Measurements from ENCODE around the gene DHX30. TPM values are rescaled to one million over a fixed set of nuclear protein-coding genes. Genes with fewer than 3 reads are reported as not detected.

DHX30 gene
- total RNA-seq, 1 experiment from 2014 or later = 75.7 TPM

DNA sequence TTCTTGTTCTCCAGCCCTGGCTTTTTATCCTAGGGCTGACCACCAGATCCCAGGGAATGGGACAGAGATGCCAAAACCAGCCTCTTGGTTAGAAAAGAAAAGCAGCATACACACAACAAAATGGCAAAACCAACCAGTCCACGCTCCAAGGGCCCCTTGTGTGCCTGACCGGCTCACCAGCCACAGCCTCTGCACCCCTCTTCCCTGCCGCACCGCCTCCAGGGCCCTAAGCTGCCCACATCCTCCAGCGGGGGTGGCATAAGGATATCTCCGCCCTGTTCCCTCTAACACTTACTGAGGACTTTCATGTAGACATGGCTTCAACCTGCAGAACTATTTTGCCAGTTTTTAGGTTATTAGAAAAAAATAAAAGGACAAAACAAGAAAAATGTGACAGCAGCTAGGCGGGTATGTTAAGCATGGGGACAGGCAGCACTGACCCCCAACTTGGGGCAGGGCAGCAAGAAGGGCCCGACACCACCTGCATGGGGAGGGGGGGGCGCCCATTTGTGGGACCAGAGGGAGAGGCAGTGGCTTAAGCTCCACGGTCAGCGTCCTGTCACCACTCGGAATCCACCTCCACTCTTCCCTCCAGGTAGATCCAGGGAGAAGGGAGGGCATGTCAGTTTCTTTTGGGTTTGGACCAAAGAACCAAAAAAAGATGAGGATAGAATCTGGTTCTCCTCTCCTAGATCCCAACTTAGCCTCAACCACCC, 49.1 kb downstream of the DHX30 start:
- H3K27me3 Mint-ChIP-seq (ENCODE audit: insufficient read depth, unreplicated experiment) = no peaks in the 10 kb centered on the region
- TF ChIP-seq, protein P1, sequence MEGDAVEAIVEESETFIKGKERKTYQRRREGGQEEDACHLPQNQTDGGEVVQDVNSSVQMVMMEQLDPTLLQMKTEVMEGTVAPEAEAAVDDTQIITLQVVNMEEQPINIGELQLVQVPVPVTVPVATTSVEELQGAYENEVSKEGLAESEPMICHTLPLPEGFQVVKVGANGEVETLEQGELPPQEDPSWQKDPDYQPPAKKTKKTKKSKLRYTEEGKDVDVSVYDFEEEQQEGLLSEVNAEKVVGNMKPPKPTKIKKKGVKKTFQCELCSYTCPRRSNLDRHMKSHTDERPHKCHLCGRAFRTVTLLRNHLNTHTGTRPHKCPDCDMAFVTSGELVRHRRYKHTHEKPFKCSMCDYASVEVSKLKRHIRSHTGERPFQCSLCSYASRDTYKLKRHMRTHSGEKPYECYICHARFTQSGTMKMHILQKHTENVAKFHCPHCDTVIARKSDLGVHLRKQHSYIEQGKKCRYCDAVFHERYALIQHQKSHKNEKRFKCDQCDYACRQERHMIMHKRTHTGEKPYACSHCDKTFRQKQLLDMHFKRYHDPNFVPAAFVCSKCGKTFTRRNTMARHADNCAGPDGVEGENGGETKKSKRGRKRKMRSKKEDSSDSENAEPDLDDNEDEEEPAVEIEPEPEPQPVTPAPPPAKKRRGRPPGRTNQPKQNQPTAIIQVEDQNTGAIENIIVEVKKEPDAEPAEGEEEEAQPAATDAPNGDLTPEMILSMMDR (IDR thresholded peaks at IDR 0.05; ENCODE audit: insufficient read depth in 1 of 2, low read depth in 1 of 2, low read length in 1 of 2, severe bottlenecking in 1 of 2, unreplicated experiment in 1 of 2) = no peak
- peaks cover 95% of the 10 kb centered on the region for H3K36me3 Mint-ChIP-seq (ENCODE audit: insufficient read depth, unreplicated experiment)
- POLR2A ChIA-PET = no interaction called here
- intact Hi-C loops (cut with micrococcal nuclease; ENCODE audit: unreplicated experiment) = loop anchor here (5.0 kb wide), 1 partner anchor 140 kb away; no protein-coding TSS in a partner anchor
- CTCF ChIA-PET = no interaction called here
- no peak for DNase-seq
- Histone ChIP-seq H3K36me3 (ENCODE audit: control insufficient read depth, insufficient read depth, low read length) (peaks cover 1% of the 10 kb centered on the region), H3K9me3 (no peaks in the 10 kb centered on the region), H3K4me3 (ENCODE audit: low read depth, low read length) (no peak overlapping the region), H3K4me1 (no peaks in the 10 kb centered on the region), H3K27me3 (replicated peaks; ENCODE audit: control insufficient read depth, insufficient read depth, low read length) (no peaks in the 10 kb centered on the region)
- BruUV-seq (replicated peaks) = no TSS peak
- no peaks in the 10 kb centered on the region for H3K9me3 Mint-ChIP-seq (ENCODE audit: unreplicated experiment)
- H3K27ac Mint-ChIP-seq (ENCODE audit: unreplicated experiment) = peak overlapping the region; percentile 22
- H3K4me1 Mint-ChIP-seq (ENCODE audit: low read depth, unreplicated experiment) = no peaks in the 10 kb centered on the region
- H3K4me3 Mint-ChIP-seq (ENCODE audit: unreplicated experiment) = peak overlapping the region; percentile 16

DNA sequence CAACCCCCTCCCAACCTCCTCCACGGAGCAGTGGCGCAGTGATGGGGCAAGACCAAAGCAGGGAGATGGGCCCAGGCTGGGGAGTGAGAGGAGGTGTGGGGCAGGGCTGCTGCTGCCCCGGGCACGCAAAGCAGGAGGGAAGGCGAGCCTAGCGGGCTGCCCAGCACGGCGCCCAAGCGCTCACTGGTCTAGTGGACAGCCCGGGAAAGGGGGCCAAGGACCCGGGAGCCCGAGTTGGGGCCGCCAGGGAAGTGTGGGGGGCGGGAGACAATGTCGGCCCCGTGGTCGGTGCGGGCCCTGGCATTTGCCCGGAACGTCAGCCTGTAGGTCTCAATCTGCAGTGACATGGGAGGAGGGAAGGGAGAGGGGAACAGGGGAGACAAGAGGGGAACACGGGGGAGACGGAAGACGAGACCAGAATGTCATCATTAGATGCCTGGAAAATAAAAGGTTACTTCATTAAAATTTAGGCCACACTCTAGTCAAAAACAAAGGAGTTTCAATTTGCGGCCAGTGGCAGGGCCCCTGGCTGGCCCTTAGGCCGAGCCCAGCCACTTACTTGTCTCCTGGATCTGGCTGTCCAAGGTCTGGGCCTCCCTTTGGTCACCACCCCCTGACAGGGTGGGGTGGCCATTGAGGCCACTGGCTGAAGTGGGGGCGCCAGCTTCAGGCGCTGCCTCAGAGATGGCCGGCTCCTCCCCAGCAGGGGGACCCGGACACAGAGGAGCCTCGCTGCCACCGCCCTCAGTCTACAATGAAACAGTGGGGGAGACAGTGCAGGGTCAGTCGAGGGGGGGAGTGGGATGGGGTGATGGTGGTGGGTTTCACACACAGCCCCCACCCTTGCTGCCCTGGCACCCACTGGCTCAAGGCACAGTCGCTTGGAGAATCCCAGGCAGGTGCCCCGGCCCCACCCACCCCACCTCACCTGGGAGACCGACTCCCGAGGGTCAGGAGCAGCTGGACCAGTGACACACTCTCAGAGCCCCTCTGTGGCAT, 50.0 kb downstream of the DHX30 start:
- Histone ChIP-seq H3K4me3 (ENCODE audit: low read depth, low read length) (no peak overlapping the region), H3K4me1 (no peaks in the 10 kb centered on the region), H3K36me3 (ENCODE audit: control insufficient read depth, insufficient read depth, low read length) (peaks cover 1% of the 10 kb centered on the region), H3K9me3 (no peaks in the 10 kb centered on the region), H3K27me3 (replicated peaks; ENCODE audit: control insufficient read depth, insufficient read depth, low read length) (no peaks in the 10 kb centered on the region)
- Mint-ChIP-seq H3K36me3 (ENCODE audit: insufficient read depth, unreplicated experiment) (peaks cover 95% of the 10 kb centered on the region), H3K27me3 (ENCODE audit: insufficient read depth, unreplicated experiment) (no peaks in the 10 kb centered on the region), H3K9me3 (ENCODE audit: unreplicated experiment) (no peaks in the 10 kb centered on the region), H3K4me1 (ENCODE audit: low read depth, unreplicated experiment) (no peaks in the 10 kb centered on the region), H3K27ac (ENCODE audit: unreplicated experiment) (peak overlapping the region; percentile 22), H3K4me3 (ENCODE audit: unreplicated experiment) (peak overlapping the region; percentile 16)
- POLR2A ChIA-PET = no interaction called here
- CTCF ChIA-PET = interaction anchor here (0.8 kb wide), 1 partner anchor 299 kb away, joined by 7 read pairs; no protein-coding TSS in a partner anchor
- no peak for DNase-seq
- intact Hi-C loops (cut with micrococcal nuclease; ENCODE audit: unreplicated experiment) = loop anchor here (5.0 kb wide), 1 partner anchor 139 kb away; no protein-coding TSS in a partner anchor
- no TSS peak for BruUV-seq (replicated peaks)
- TF ChIP-seq, protein P1 (IDR thresholded peaks at IDR 0.05; ENCODE audit: insufficient read depth in 1 of 2, low read depth in 1 of 2, low read length in 1 of 2, severe bottlenecking in 1 of 2, unreplicated experiment in 1 of 2) = no peak

DNA sequence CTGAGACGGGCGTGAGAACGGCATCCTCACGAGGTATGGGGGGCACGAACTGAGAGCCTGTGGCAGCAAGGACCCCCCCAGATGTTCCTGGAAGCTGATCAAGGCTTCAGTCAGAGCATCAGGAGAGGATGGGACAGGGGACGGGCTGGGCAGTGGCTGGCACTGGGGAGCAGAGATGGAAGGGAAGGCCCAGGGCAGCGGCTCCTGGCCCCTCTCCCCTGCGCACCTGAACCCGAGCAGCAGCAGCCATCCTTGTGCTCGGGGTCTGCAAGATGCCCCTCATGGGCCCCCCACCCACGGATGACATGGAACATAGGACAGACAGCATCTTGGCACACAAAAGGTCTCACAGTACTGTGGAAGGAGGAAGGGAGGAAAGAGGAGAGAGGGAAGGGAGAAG, 51.3 kb downstream of the DHX30 start:
- Mint-ChIP-seq H3K4me1 (ENCODE audit: low read depth, unreplicated experiment) (no peaks in the 10 kb centered on the region), H3K36me3 (ENCODE audit: insufficient read depth, unreplicated experiment) (peaks cover 92% of the 10 kb centered on the region), H3K4me3 (ENCODE audit: unreplicated experiment) (no peak overlapping the region), H3K27ac (ENCODE audit: unreplicated experiment) (no peak overlapping the region), H3K9me3 (ENCODE audit: unreplicated experiment) (no peaks in the 10 kb centered on the region), H3K27me3 (ENCODE audit: insufficient read depth, unreplicated experiment) (no peaks in the 10 kb centered on the region)
- ChIA-PET CTCF (interaction anchor here (0.8 to 0.9 kb wide), 2 partner anchors 39 to 297 kb away, joined by 3 to 7 read pairs; no protein-coding TSS in a partner anchor), POLR2A (no interaction called here)
- Histone ChIP-seq H3K9me3 (no peaks in the 10 kb centered on the region), H3K36me3 (ENCODE audit: control insufficient read depth, insufficient read depth, low read length) (peaks cover 1% of the 10 kb centered on the region), H3K4me1 (no peaks in the 10 kb centered on the region), H3K4me3 (ENCODE audit: low read depth, low read length) (no peak overlapping the region), H3K27me3 (replicated peaks; ENCODE audit: control insufficient read depth, insufficient read depth, low read length) (no peaks in the 10 kb centered on the region)
- DNase-seq = no peak
- BruUV-seq (replicated peaks) = no TSS peak
- TF ChIP-seq, protein P1 (IDR thresholded peaks at IDR 0.05; ENCODE audit: insufficient read depth in 1 of 2, low read depth in 1 of 2, low read length in 1 of 2, severe bottlenecking in 1 of 2, unreplicated experiment in 1 of 2) = no peak
- intact Hi-C loops (cut with micrococcal nuclease; ENCODE audit: unreplicated experiment) = loop anchor here (5.0 kb wide), 1 partner anchor 138 kb away; no protein-coding TSS in a partner anchor

Measured in Caco-2 (cell line).